ENCODE results near the gene PDCL2. TPM values are rescaled to one million over a fixed set of nuclear protein-coding genes. Genes with fewer than 3 reads are reported as not detected.

PDCL2 gene
- total and polyA plus RNA-seq, 2 experiments from 2014 or later: 0.35 to 1.9 TPM

DNA sequence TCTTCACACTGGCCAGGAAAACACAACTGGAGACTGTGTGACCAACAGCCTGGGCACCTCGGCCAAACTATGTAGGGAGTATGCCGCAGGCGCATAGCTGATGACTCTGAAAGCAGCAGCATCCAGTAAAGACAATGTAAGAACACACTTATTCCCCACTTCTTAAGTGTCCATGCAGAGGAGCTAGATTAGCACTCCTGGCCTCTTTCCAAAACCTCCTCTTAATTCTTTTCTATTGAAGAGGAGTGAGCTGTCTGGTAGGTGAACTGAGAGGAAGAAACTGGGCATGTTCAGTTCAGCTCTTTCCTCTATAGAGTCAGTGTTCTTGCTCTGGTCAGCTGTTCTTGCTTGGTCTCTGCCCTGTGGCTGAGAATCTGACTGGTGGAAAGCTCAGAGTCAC lies 23.0 kb upstream of the PDCL2 start:
- no peak overlapping the region for H3K4me3 Mint-ChIP-seq
- no peak overlapping the region for H3K27ac ChIP-seq (ENCODE audit: low read depth)
- no peak for ATAC-seq
- H3K27me3 ChIP-seq (ENCODE audit: insufficient read depth): no peaks in the 10 kb centered on the region
- no peak overlapping the region for H3K27ac Mint-ChIP-seq
- TF ChIP-seq, protein P1, sequence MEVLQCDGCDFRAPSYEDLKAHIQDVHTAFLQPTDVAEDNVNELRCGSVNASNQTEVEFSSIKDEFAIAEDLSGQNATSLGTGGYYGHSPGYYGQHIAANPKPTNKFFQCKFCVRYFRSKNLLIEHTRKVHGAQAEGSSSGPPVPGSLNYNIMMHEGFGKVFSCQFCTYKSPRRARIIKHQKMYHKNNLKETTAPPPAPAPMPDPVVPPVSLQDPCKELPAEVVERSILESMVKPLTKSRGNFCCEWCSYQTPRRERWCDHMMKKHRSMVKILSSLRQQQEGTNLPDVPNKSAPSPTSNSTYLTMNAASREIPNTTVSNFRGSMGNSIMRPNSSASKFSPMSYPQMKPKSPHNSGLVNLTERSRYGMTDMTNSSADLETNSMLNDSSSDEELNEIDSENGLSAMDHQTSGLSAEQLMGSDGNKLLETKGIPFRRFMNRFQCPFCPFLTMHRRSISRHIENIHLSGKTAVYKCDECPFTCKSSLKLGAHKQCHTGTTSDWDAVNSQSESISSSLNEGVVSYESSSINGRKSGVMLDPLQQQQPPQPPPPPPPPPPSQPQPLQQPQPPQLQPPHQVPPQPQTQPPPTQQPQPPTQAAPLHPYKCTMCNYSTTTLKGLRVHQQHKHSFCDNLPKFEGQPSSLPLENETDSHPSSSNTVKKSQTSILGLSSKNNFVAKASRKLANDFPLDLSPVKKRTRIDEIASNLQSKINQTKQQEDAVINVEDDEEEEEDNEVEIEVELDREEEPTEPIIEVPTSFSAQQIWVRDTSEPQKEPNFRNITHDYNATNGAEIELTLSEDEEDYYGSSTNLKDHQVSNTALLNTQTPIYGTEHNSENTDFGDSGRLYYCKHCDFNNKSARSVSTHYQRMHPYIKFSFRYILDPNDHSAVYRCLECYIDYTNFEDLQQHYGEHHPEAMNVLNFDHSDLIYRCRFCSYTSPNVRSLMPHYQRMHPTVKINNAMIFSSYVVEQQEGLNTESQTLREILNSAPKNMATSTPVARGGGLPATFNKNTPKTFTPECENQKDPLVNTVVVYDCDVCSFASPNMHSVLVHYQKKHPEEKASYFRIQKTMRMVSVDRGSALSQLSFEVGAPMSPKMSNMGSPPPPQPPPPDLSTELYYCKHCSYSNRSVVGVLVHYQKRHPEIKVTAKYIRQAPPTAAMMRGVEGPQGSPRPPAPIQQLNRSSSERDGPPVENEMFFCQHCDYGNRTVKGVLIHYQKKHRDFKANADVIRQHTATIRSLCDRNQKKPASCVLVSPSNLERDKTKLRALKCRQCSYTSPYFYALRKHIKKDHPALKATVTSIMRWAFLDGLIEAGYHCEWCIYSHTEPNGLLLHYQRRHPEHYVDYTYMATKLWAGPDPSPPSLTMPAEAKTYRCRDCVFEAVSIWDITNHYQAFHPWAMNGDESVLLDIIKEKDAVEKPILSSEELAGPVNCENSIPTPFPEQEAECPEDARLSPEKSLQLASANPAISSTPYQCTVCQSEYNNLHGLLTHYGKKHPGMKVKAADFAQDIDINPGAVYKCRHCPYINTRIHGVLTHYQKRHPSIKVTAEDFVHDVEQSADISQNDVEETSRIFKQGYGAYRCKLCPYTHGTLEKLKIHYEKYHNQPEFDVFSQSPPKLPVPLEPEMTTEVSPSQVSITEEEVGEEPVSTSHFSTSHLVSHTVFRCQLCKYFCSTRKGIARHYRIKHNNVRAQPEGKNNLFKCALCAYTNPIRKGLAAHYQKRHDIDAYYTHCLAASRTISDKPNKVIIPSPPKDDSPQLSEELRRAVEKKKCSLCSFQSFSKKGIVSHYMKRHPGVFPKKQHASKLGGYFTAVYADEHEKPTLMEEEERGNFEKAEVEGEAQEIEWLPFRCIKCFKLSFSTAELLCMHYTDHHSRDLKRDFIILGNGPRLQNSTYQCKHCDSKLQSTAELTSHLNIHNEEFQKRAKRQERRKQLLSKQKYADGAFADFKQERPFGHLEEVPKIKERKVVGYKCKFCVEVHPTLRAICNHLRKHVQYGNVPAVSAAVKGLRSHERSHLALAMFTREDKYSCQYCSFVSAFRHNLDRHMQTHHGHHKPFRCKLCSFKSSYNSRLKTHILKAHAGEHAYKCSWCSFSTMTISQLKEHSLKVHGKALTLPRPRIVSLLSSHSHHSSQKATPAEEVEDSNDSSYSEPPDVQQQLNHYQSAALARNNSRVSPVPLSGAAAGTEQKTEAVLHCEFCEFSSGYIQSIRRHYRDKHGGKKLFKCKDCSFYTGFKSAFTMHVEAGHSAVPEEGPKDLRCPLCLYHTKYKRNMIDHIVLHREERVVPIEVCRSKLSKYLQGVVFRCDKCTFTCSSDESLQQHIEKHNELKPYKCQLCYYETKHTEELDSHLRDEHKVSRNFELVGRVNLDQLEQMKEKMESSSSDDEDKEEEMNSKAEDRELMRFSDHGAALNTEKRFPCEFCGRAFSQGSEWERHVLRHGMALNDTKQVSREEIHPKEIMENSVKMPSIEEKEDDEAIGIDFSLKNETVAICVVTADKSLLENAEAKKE (CRISPR knock-in tag; IDR thresholded peaks at IDR 0.05): no peak
- TF ChIP-seq, protein P2, sequence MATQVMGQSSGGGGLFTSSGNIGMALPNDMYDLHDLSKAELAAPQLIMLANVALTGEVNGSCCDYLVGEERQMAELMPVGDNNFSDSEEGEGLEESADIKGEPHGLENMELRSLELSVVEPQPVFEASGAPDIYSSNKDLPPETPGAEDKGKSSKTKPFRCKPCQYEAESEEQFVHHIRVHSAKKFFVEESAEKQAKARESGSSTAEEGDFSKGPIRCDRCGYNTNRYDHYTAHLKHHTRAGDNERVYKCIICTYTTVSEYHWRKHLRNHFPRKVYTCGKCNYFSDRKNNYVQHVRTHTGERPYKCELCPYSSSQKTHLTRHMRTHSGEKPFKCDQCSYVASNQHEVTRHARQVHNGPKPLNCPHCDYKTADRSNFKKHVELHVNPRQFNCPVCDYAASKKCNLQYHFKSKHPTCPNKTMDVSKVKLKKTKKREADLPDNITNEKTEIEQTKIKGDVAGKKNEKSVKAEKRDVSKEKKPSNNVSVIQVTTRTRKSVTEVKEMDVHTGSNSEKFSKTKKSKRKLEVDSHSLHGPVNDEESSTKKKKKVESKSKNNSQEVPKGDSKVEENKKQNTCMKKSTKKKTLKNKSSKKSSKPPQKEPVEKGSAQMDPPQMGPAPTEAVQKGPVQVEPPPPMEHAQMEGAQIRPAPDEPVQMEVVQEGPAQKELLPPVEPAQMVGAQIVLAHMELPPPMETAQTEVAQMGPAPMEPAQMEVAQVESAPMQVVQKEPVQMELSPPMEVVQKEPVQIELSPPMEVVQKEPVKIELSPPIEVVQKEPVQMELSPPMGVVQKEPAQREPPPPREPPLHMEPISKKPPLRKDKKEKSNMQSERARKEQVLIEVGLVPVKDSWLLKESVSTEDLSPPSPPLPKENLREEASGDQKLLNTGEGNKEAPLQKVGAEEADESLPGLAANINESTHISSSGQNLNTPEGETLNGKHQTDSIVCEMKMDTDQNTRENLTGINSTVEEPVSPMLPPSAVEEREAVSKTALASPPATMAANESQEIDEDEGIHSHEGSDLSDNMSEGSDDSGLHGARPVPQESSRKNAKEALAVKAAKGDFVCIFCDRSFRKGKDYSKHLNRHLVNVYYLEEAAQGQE (IDR thresholded peaks at IDR 0.05; ENCODE audit: unreplicated experiment): no peak
- TF ChIP-seq ZNF331 (CRISPR knock-in tag; IDR thresholded peaks at IDR 0.05; ENCODE audit: low read depth) (no peak), EZH2 (IDR thresholded peaks at IDR 0.05; ENCODE audit: low read depth, unreplicated experiment) (no peak), JUNB (IDR thresholded peaks at IDR 0.05; ENCODE audit: unreplicated experiment) (no peak), NANOG (IDR thresholded peaks at IDR 0.05; ENCODE audit: borderline replicate concordance) (no peak), STAT1 (IDR thresholded peaks at IDR 0.05; ENCODE audit: unreplicated experiment) (no peak), CREB1 (CRISPR knock-in tag; IDR thresholded peaks at IDR 0.05; ENCODE audit: low read depth) (no peak), POLR2AphosphoS5 (IDR thresholded peaks at IDR 0.05; ENCODE audit: low read depth) (no peak), ZNF114 (CRISPR knock-in tag; IDR thresholded peaks at IDR 0.05) (no peak), EZH2phosphoT487 (IDR thresholded peaks at IDR 0.05; ENCODE audit: unreplicated experiment) (no peak)
- TF ChIP-seq, protein P3, sequence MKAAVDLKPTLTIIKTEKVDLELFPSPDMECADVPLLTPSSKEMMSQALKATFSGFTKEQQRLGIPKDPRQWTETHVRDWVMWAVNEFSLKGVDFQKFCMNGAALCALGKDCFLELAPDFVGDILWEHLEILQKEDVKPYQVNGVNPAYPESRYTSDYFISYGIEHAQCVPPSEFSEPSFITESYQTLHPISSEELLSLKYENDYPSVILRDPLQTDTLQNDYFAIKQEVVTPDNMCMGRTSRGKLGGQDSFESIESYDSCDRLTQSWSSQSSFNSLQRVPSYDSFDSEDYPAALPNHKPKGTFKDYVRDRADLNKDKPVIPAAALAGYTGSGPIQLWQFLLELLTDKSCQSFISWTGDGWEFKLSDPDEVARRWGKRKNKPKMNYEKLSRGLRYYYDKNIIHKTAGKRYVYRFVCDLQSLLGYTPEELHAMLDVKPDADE (IDR thresholded peaks at IDR 0.05): no peak
- TF ChIP-seq, protein P4, sequence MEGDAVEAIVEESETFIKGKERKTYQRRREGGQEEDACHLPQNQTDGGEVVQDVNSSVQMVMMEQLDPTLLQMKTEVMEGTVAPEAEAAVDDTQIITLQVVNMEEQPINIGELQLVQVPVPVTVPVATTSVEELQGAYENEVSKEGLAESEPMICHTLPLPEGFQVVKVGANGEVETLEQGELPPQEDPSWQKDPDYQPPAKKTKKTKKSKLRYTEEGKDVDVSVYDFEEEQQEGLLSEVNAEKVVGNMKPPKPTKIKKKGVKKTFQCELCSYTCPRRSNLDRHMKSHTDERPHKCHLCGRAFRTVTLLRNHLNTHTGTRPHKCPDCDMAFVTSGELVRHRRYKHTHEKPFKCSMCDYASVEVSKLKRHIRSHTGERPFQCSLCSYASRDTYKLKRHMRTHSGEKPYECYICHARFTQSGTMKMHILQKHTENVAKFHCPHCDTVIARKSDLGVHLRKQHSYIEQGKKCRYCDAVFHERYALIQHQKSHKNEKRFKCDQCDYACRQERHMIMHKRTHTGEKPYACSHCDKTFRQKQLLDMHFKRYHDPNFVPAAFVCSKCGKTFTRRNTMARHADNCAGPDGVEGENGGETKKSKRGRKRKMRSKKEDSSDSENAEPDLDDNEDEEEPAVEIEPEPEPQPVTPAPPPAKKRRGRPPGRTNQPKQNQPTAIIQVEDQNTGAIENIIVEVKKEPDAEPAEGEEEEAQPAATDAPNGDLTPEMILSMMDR (conservative IDR thresholded peaks at IDR 0.05; ENCODE audit: low read depth in 2 of 2): no peak
- peaks cover 8% of the 10 kb centered on the region for H3K4me1 ChIP-seq (ENCODE audit: insufficient read depth)
- no peaks in the 10 kb centered on the region for H3F3A ChIP-seq (replicated peaks; ENCODE audit: low read depth)
- H3K36me3 Mint-ChIP-seq (ENCODE audit: low read depth): peaks cover 9% of the 10 kb centered on the region
- no peaks in the 10 kb centered on the region; the same call in 2 of the 3 replicates for H3K9me3 Mint-ChIP-seq
- no peak overlapping the region for H2AFZ ChIP-seq
- H3K4me3 ChIP-seq: no peak overlapping the region
- H3K4me1 Mint-ChIP-seq: peaks cover 10% of the 10 kb centered on the region
- H4K20me1 ChIP-seq (replicated peaks; ENCODE audit: insufficient read depth): no peaks in the 10 kb centered on the region
- peaks cover 4% of the 10 kb centered on the region for H3K27me3 Mint-ChIP-seq (ENCODE audit: insufficient read depth, low read depth, poor library complexity)
- DNase-seq (ENCODE audit: low spot score): no peak
- H3K4me2 ChIP-seq: no peak overlapping the region
- H3K79me2 ChIP-seq (replicated peaks; ENCODE audit: insufficient read depth): peaks cover 7% of the 10 kb centered on the region
- no peaks in the 10 kb centered on the region for H3K36me3 ChIP-seq (ENCODE audit: insufficient read depth)
- no peaks in the 10 kb centered on the region for H3K9me2 ChIP-seq (ENCODE audit: insufficient read depth)

Measured in GM23338 (cell line).